NCI-H82 (cell line): ENCODE data around the gene FBXL4.

Source experiments
- DNase-seq: peaks from one replicate; lab custom pipeline; 2025; lab: John Stamatoyannopoulos, UW

Gene FBXL4

GRCh38 chr6:98947411-98948292, at the start of gene FBXL4:
Gene FBXL4 (minus strand): TSS chr6:98947946. CDS start chr6:98926988, 20,958 bp downstream.
- peak; percentile 97 for DNase-seq

DNA sequence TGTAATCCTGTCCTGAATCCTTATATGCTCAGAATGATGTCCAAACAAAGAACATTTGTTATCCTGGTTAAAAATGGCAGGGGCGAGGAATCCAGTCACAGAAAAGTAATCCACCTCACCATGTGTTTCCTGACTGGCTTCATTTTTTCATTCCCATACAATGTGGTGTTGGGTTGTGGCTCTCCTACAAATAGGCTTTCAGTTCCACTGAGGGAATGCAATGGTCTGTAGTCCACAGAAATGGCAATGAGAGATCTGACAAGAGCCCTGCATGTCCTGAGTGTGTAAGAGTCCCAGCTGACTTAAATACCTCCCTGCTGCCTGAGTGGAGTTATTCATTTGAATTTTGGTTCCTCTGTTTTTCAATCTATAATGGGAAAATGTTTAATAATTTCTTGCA, 47.4 kb upstream of the FBXL4 start:
- no peak for DNase-seq

DNA sequence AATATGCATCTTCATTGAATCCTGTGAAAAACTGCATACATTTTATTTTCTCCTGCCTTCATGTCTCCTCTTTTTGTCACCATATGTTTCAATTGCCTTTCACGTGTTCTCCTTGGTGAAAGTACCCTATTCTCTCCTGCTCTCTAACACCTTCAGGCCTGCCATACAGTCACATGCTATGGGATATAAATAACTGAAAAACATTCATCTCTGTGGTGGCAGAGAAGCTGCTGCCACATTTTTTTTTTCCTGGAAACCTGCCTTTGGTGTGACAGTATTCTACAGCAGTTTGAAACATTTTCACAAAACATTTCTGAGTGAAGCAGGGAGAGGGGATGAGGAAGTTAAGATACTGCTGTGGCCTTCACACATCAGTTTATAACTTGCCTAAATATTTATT, 44.8 kb upstream of the FBXL4 start:
- no peak for DNase-seq

DNA sequence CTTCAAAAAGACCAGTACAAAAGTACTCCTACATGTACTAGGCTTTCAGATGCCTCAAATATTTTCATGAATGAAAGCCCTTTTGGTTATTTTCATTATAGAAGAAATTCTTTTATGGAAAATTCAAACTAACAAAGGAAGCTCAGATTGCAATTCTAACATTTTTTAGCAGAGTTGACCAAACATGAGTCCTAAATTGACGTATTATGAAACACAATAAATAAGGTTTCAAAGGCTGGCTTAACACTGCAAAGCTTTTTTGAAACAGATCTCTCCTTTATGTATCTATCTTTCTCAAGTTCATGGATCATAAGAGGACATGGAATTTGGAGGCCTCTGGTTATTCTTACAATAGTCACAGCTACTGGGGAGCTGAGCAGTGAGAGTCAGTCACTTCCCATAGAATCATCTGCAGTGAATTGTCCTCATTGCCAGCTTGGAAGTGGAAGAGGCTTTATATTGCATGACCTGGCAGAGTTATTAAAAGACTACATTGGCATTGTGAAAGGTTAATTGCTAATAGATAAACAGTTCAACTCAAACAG, 38.4 kb upstream of the FBXL4 start:
- DNase-seq, result no peak

DNA sequence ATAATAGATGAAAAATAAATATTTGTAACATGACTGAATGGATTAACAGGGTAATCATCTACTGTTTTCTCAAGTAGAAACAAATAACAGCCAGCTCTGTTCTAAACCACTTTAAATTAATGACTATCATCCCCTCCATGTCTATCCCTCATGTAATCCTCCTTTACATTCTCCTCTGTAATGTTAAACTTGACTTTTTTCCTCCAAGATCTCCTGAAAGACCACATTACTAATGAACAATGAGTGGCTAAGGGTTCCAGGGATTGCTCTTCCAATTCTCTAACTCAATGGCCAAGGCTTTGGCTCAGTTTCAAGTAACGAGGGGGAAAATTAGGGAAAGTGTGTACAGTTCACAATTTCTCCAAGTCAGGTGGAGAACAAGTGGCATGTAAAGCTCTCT, 37.6 kb upstream of the FBXL4 start:
- no peak for DNase-seq

DNA sequence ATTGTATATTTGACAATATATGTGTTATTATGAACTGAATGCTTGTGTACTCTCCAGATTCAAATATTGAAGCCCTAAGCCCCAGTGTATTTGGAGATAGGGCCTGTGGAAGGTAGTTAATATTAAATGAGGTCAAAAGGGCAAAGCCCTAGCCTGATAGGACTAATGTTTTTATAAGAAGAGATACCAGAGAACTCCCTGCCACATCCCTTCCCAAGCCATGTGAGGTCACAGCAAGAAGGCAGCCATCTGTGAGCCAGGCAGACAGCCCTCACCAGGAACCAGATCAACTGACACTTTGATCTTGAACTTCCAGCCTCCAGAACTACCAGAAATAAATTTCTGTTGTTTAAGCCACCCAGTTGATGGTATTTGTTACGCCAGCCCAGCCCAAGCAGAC, 36.4 kb upstream of the FBXL4 start:
- peak; percentile 24 for DNase-seq

DNA sequence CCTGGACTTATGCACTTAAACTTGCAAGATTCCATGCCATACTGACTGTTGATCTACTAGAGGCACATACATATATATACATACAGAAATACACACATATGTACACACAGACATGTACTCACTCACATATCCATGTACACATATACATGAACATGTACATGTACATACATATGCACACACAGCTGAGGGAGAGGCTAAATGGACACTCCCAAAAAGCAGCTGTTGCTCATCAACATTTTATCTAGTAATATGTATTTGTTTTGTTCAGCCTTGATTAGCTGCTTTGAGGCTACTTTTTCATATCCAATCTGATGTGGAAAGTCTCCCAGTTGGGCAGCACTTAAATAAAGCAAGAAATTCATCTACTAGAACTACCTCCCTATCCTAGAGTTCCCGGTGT, 33.7 kb upstream of the FBXL4 start:
- DNase-seq, result no peak

- peak; percentile 22 for DNase-seq
Measured at GRCh38 chr6:98980819-98981218, 33.1 kb upstream of the FBXL4 start.

DNA sequence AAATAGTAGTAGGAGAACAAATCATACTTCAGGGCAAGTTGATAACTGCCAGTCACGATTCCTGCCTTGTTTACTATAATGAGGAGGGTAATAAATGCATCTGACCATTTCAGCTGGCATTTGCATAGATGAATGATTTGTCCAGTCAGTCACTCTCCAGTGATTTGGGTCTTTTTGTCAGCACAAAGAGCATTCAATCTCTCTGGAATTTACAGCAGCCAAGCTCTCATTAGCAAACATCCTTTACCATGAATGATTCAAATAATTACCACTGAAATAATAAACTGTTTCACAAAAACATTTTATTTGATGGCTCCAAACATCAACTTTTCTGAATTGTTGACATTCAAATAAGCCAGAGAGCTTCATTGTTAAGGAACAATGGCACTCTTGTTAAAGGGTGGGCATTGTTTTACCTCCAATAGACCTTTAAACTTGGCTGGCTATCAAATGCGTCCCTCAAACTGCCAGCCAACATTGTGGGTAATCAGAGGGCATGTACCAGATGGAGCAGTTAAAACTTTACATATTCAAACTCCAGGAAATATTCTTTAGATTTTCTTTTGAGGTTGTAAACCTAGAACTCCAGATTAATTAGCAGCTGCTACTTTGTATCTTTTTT, 30.0 kb upstream of the FBXL4 start:
- DNase-seq, result no peak

DNA sequence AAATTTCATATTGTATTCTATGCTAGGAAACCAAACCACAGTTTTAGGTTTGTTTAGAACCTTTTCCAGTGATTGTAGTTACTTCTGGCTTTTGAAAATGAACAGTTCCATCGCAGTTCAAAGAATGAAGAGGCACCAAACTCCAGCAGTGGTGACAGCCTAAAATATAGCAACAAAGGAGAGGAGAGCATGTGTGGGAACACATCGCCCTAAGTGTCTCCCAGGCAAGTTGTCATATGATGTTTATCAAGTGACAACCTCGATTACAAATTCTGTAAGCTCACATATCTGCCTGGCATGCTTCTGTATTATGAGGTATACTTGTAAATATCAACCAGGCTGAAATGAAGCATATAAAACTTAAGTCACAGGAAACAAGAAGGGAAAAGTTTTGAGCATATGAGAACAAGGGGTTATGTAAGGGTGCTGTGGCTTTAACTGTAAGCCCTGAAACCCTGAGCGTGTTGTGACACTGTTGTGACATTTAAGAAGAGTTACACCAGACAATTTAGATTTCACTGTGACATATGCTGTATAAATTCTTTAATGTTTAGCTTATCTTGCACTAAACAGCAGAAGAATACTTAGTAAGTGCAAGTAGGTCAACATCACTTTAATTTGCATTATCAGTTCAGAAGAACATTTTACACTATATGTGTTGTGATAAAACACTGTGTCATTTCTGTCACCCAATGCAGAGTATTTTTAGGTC, 29.1 kb upstream of the FBXL4 start:
- no peak for DNase-seq

GRCh38 chr6:98975421-98975820, 27.7 kb upstream of the FBXL4 start:
- DNase-seq, result no peak

DNA sequence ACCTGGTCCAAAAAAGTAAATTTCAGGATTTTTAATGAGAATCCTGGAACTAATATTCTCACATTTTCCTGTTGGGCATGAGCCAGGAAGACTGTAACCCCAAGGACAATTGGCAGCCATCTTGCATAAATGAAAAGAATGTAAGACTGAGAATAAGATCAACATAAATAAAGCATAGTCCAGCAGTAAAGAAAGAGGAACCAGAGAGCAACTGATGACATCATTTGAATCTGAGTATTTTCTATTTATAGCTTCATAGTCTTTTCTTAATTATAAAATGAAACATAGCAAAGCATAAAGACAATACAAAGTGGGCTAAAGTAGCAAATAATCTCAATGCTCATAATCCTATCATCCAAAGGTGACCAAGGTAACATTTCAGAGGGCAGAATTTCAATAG, 26.6 kb upstream of the FBXL4 start:
- DNase-seq, result no peak

GRCh38 chr6:98973571-98973970, 25.8 kb upstream of the FBXL4 start:
- no peak for DNase-seq

- no peak for DNase-seq
Measured at GRCh38 chr6:98971303-98971702, 23.6 kb upstream of the FBXL4 start.

- no peak for DNase-seq
Measured at GRCh38 chr6:98970469-98970868, 22.7 kb upstream of the FBXL4 start.

GRCh38 chr6:98967616-98968015, 19.9 kb upstream of the FBXL4 start:
- DNase-seq, result no peak

GRCh38 chr6:98959631-98960030, 11.9 kb upstream of the FBXL4 start:
- DNase-seq, result no peak

- DNase-seq, result no peak
Measured at GRCh38 chr6:98958776-98959175, 11.0 kb upstream of the FBXL4 start.

GRCh38 chr6:98957450-98957849, 9.7 kb upstream of the FBXL4 start:
- DNase-seq, result peak; percentile 13

GRCh38 chr6:98949589-98949988, 1.8 kb upstream of the FBXL4 start:
- DNase-seq, result no peak

- no peak for DNase-seq
Measured at GRCh38 chr6:98946879-98947410, 801 bp downstream of the FBXL4 start.

- peak; percentile 85 for DNase-seq
Measured at GRCh38 chr6:98946266-98946878, 1.4 kb downstream of the FBXL4 start.
